ENCODE measurements around the gene ANKMY1.

DNA sequence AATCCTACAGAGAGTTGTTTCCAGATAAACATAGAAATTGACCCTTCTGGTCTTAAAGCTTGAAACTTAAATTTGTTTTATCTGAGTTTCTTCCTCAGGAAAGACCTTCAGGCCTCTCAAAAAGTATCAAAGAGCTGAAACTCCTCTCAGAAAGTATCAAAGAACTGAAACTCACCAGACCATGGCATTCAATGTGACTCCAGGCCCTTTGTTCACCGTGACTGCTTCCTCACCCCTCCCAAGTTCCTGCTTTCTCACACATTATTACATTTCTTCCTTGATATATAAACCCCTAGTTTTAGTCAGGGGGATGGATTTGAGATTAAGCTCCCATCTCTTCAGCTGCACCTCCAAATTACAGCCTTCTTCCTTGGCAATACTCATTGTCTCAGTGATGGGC, 6.0 kb downstream of the ANKMY1 start:
- TF ChIP-seq, protein P1, sequence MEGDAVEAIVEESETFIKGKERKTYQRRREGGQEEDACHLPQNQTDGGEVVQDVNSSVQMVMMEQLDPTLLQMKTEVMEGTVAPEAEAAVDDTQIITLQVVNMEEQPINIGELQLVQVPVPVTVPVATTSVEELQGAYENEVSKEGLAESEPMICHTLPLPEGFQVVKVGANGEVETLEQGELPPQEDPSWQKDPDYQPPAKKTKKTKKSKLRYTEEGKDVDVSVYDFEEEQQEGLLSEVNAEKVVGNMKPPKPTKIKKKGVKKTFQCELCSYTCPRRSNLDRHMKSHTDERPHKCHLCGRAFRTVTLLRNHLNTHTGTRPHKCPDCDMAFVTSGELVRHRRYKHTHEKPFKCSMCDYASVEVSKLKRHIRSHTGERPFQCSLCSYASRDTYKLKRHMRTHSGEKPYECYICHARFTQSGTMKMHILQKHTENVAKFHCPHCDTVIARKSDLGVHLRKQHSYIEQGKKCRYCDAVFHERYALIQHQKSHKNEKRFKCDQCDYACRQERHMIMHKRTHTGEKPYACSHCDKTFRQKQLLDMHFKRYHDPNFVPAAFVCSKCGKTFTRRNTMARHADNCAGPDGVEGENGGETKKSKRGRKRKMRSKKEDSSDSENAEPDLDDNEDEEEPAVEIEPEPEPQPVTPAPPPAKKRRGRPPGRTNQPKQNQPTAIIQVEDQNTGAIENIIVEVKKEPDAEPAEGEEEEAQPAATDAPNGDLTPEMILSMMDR (IDR thresholded peaks at IDR 0.05) = no peak
- no peak for TF ChIP-seq POLR2A (IDR thresholded peaks at IDR 0.05)
